Motor neuron (in vitro differentiated cells): Measurements from ENCODE around the gene B3GNT3. TPM values are rescaled to one million over a fixed set of nuclear protein-coding genes. Genes with fewer than 3 reads are reported as not detected.

Experiments used
- ATAC-seq, 8 experiments: fragments of 200-7000 bp; cut with Tn5 transposase; replicated peaks in 6 of 8; 2 replicates each; pipeline ENCODE4 v1.8.0; 2021; ENCODE audit warnings: mild to moderate bottlenecking in 8 of 8, moderate library complexity in 8 of 8
- H3K27ac ChIP-seq, 2 donors: fragments of 250-450 bp; sonication (Bioruptor Pico); 2 replicates each; pipeline ENCODE4 v1.9.0; 2021; ENCODE audit warnings: antibody characterized with exemption in 2 of 2, mild to moderate bottlenecking in 2 of 2, moderate library complexity in 1 of 2
- H3K4me1 ChIP-seq, 2 donors: fragments of 250-450 bp; sonication (Bioruptor Pico); replicated peaks in 1 of 2; 2 replicates each; pipeline ENCODE4 v1.6.1; 2021; ENCODE audit warnings: antibody characterized with exemption in 2 of 2, mild to moderate bottlenecking in 2 of 2, moderate library complexity in 1 of 2
- H3K4me3 ChIP-seq, 5 donors: fragments of 250-450 bp; sonication (Bioruptor Pico); 2 replicates each; pipeline ENCODE4 v1.9.0; 2021; ENCODE audit warnings: antibody characterized with exemption in 5 of 5, mild to moderate bottlenecking in 5 of 5, moderate library complexity in 4 of 5
- WGBS, 10 experiments: fragments of 450-650 bp; shearing (Covaris generic); methylation state at CpG; one replicate each; pipeline ENCODE4 v1.0.0; 2022; 5-methylcytosine and 5-hydroxymethylcytosine counted together
- in situ Hi-C, 9 experiments: fragments of 400-800 bp; cut with MboI; loops; one replicate each; pipeline ENCODE4 v1.15.0; 2021; ENCODE audit warnings: low sequenced_read_pairs in 9 of 9, low pct_unique_long_range_greater_than_20kb in 2 of 9; ENCODE audit not compliant: unreplicated experiment in 9 of 9
- total RNA-seq, 8 experiments: library from RNA; unstranded; fragments of 300-600 nt; gene quantifications; 2 replicates each; pipeline versions ENCODE4 v1.2.3 to v1.2.4, GENCODE V29; 2022

Gene B3GNT3
- 1 to 10 TPM in 4 of 8 experiments, under 1 TPM in 2, not detected in 2; 0.09 to 2.7 (median 1.2) TPM for total RNA-seq

GRCh38 chr19:17794731-17795494 lies at the start of gene B3GNT3:
B3GNT3 (plus strand) TSS chr19:17795138; CDS start chr19:17807808, 12,670 bp downstream.
- ATAC-seq: peak in 3 of 8 experiments; percentile 35 to 60 (median 58)
- no peak within 1 kb of the TSS for H3K27ac ChIP-seq
- H3K4me1 ChIP-seq: peaks cover 0 to 3% of the 10 kb centered on the region in 2 donors
- no peak within 1 kb of the TSS for H3K4me3 ChIP-seq
- 0 to 17% (median 5%) methylated on average over 1 to 7 of the region's 50 CpGs; no CpG with 5 or more reads in 6 of the 10 experiments for WGBS, 10 experiments
- in situ Hi-C loops: no loop called here

- Histone ChIP-seq H3K27ac (no peak overlapping the region), H3K4me3 (peak overlapping the region; percentile 57 to 90 (median 79)), H3K4me1 (peaks cover 0 to 3% of the 10 kb centered on the region in 2 donors)
- peak; percentile 67 to 99 (median 98) for ATAC-seq
- WGBS, 10 experiments: 3 to 100% (median 5%) methylated on average over 1 to 11 of the region's 75 CpGs; no CpG with 5 or more reads in 7 of the 10 experiments
- in situ Hi-C loops: no loop called here
Measured at GRCh38 chr19:17747205-17748098, 47.5 kb upstream of the B3GNT3 start.

- in situ Hi-C loops: no loop called here
- ATAC-seq: no peak
- H3K4me3 ChIP-seq: peak overlapping the region in 1 of 5 donors; percentile 90
Measured at GRCh38 chr19:17748884-17749638, 45.9 kb upstream of the B3GNT3 start.

GRCh38 chr19:17749912-17750317 lies 45.0 kb upstream of the B3GNT3 start:
- Histone ChIP-seq H3K4me3 (no peak overlapping the region), H3K4me1 (peaks cover 17% of the 10 kb centered on the region in 2 donors), H3K27ac (no peak overlapping the region)
- no peak for ATAC-seq
- in situ Hi-C loops: no loop called here
- WGBS, 10 experiments: 0 to 100% (median 28%) methylated on average over 1 to 2 of the region's 8 CpGs; no CpG with 5 or more reads in 4 of the 10 experiments

More at GRCh38 chr19:17748884-17749638, 45.9 kb upstream of the B3GNT3 start:
- 0 to 88% (median 72%) methylated on average over 1 to 3 of the region's 6 CpGs; no CpG with 5 or more reads in 5 of the 10 experiments for WGBS, 10 experiments
- H3K4me1 ChIP-seq: peaks cover 9% of the 10 kb centered on the region in 2 donors
- H3K27ac ChIP-seq: no peak overlapping the region

- no peak for ATAC-seq
- Histone ChIP-seq H3K4me1 (peaks cover 30 to 31% of the 10 kb centered on the region in 2 donors), H3K4me3 (no peak within 1 kb of the TSS), H3K27ac (no peak within 1 kb of the TSS)
- in situ Hi-C loops: no loop called here
- 47 to 100% (median 80%) methylated on average over 1 to 3 of the region's 28 CpGs; no CpG with 5 or more reads in 5 of the 10 experiments for WGBS, 10 experiments
Measured at GRCh38 chr19:17751103-17751911, 43.6 kb upstream of the B3GNT3 start, which contains the start of gene FCHO1. FCHO1 (plus strand) TSS chr19:17751477; CDS start chr19:17755165, 3,688 bp downstream.

- Histone ChIP-seq H3K4me3 (no peak overlapping the region), H3K4me1 (peaks cover 30 to 35% of the 10 kb centered on the region in 2 donors), H3K27ac (no peak overlapping the region)
- WGBS, 10 experiments: 27% methylated on average over 2 of the region's 2 CpGs; no CpG with 5 or more reads in 9 of the 10 experiments
- no peak for ATAC-seq
- in situ Hi-C loops: no loop called here
Measured at GRCh38 chr19:17751912-17752273, 43.0 kb upstream of the B3GNT3 start.

GRCh38 chr19:17752865-17753639 lies 41.9 kb upstream of the B3GNT3 start:
- in situ Hi-C loops: no loop called here
- WGBS, 10 experiments: 52 to 100% (median 78%) methylated on average over 2 to 5 of the region's 7 CpGs; no CpG with 5 or more reads in 4 of the 10 experiments

GRCh38 chr19:17753976-17754375 lies 41.0 kb upstream of the B3GNT3 start:
- peak overlapping the region; percentile 5 to 29 for H3K27ac ChIP-seq

More at GRCh38 chr19:17752865-17753639, 41.9 kb upstream of the B3GNT3 start:
- H3K4me1 ChIP-seq: peaks cover 30 to 35% of the 10 kb centered on the region in 2 donors
- H3K27ac ChIP-seq: no peak overlapping the region
- no peak for ATAC-seq
- no peak overlapping the region for H3K4me3 ChIP-seq

GRCh38 chr19:17754634-17755442 lies 40.1 kb upstream of the B3GNT3 start:
- no peak overlapping the region for H3K4me3 ChIP-seq
- WGBS, 10 experiments: 20 to 100% (median 80%) methylated on average over 1 of the region's 5 CpGs; no CpG with 5 or more reads in 6 of the 10 experiments
- H3K27ac ChIP-seq: peak overlapping the region; percentile 46 to 61
- no peak for ATAC-seq
- in situ Hi-C loops: no loop called here
- peaks cover 27 to 35% of the 10 kb centered on the region in 2 donors for H3K4me1 ChIP-seq

More at GRCh38 chr19:17753976-17754375, 41.0 kb upstream of the B3GNT3 start:
- H3K4me1 ChIP-seq: peaks cover 27 to 35% of the 10 kb centered on the region in 2 donors
- WGBS, 10 experiments: 0 to 72% (median 17%) methylated on average over 1 to 4 of the region's 9 CpGs; no CpG with 5 or more reads in 5 of the 10 experiments
- ATAC-seq: peak; percentile 47 to 79 (median 76)
- H3K4me3 ChIP-seq: no peak overlapping the region
- in situ Hi-C loops: no loop called here

GRCh38 chr19:17755443-17755890 lies 39.5 kb upstream of the B3GNT3 start:
- H3K4me3 ChIP-seq: no peak overlapping the region
- H3K27ac ChIP-seq: peak overlapping the region; percentile 46 to 61
- peaks cover 27 to 35% of the 10 kb centered on the region in 2 donors for H3K4me1 ChIP-seq
- no CpG with 5 or more reads among the region's 1 CpG for WGBS, 10 experiments
- in situ Hi-C loops: no loop called here
- ATAC-seq: peak in 6 of 8 experiments; percentile 12 to 75 (median 59)
